DMS53 (cell line): ENCODE results near the gene CRKL.

Experiments
- DNase-seq: peaks from one replicate; lab custom pipeline; 2025; lab: John Stamatoyannopoulos, UW

Gene CRKL

DNA sequence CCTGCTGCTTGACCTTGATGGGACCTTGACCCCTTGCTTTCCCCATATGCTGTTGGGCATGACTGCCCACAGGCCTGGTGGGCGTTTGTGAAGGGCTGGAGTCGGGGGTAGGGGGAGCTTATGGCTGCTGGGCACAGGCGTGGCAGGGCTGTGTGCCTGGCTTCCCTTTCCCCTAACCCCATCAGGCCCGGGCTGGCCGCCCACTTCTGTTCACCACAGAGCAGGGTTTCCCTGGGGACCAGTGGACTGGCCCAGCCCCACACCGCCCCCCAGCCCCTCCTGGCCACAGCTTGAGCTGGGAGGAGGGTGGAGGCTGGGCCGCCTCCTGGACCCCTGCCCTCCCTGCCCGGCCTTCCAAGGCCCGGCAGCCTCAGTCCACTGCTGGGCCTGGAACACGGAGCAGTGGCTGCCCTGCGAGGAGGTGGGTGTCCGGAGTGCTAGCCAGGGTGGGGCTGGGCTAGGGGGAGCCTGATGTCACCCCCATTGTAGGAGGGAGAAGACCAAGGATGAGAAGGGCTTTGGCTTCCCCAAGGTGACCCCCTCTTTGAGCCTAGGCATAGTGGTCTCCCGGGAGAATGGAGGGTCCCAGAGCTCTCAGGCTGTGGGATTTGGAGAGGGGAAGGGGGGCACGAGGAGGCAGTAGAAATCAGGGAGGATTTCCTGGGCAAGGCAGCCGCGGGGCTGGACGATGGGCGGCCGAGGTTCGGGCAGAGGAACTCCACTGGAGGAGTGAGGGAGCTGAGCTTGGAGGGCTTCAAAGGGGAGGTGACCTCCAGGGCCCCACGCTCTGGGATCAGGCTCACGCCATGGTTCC, 49.9 kb downstream of the CRKL start, which contains the start of gene AIFM3:
Gene AIFM3, plus strand, starts transcription at position 373 of the 814 bp plus-strand sequence. CDS start 690 bp downstream, outside the sequence.
- DNase-seq = no peak

DNA sequence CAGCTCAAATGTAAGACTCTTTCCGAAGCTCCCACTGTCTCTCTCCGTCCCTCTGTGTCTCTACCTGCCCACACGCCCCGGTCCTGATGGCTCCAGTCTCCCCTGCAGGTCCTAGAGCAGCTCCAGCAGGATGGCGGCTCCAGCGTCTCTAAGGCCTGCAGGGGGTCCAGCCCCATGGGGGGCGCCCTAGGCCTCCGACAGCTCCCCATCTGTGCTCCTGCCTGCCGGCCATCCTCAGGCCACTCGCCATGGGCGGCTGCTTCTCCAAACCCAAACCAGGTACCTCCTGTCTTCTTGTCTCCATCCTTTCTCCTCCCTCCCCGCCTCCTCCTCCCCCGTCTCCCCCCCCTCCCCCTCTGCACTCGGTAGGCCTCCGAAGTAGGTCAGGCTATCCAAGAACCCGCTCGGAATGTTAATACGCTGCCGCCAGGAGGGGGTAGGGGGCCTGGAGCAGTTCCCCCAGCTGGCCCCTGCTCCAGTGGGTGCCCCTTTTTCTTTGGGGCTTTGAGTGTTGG, 50.5 kb downstream of the CRKL start:
- DNase-seq = no peak

DNA sequence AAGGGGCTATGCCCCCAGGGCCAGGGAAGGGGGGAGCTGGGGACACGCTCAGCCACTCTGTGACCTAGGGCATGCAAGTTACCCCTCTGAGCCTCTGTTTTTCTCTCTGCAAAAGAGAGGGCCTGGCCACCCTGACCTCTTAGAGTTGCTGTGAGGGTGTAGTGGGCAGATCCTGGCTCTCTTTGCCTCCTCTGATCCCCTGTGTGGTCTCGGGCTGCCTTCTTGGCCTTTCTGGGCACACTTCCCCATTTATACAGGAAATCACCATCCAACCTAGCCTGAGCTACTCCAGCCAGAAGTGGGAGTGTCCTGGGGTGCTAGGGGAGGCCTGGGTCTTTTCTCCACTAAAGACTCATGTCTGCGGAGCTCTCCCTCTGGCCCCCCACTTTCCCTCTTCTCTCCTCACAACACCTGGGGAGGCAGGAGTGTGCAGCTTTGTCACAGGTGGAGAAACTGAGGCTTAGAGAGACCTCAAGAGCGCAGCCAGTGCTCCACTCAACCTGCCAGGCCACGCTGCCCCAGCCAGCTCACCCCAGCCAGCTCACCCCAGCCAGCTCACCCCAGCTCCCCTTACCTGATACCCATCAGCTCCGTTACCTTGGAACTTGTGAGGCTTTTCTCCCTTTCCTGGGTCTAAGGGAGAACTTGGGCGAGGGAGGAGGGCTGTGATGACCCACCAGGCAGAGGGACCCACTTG, 51.2 kb downstream of the CRKL start:
- DNase-seq = no peak

DNA sequence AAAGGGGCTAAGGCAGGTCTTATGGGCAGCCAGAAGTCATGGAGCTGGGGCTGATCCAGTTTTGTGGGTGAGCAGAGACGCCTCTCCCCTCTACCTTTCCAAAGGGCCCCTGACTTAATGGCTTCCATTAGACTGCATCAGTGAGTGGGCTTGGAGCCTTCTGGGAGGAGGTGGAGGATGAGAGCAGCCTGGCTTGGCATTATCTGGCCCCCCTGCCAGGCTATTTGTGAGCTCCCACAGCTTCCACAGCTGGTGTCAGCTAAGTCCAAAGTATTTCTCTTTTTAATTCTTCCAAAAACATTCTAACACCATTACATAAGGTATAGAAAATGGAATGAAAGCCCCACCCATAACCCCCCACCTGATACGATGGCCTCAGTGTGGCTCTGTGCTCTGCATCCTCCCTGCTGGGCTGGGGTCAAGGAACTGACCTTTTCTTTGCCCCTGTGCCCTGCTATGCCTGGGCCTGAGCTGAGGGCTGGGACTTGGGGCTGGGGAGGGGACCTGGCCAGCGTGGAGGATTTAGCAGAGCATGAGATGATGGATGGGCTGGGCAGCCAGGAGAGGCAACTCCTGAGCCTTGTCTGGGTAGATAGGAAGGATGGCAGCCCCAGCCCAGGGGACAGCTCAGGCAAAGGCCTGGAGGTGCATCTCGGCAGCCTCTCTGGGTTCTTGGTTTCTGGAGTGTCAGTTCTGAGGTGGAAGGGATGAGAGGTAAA, 53.9 kb downstream of the CRKL start:
- no peak for DNase-seq

DNA sequence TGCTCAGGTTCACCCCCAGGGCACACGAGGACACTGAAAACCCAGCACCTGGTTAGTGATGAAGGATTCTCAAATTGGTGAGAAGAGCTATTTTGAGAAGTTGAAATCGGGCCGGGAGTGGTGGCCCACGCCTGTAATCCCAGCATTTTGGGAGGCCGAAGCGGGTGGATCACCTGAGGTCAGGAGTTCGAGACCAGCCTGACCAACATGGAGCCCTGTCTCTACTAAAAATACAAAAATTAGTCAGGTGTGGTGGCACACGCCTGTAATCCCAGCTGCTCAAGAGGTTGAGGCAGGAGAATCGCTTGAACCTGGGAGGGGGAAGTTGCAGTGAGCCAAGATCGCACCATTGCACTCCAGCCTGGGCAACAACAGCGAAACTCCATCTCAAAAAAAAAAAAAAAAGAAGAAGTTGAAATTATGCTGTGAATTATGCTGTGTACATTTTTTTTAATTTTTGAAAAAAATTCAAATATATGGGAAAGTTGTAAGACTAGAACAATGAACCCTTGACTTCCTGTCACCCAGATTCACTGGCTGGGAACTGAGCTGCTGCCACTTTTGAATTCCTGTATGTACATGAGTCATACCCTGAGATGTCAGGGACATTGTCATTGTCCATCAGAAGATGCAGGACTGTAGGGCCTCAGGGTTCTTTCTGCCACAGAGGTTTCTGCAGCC, 54.9 kb downstream of the CRKL start:
- DNase-seq = peak; percentile 32

DNA sequence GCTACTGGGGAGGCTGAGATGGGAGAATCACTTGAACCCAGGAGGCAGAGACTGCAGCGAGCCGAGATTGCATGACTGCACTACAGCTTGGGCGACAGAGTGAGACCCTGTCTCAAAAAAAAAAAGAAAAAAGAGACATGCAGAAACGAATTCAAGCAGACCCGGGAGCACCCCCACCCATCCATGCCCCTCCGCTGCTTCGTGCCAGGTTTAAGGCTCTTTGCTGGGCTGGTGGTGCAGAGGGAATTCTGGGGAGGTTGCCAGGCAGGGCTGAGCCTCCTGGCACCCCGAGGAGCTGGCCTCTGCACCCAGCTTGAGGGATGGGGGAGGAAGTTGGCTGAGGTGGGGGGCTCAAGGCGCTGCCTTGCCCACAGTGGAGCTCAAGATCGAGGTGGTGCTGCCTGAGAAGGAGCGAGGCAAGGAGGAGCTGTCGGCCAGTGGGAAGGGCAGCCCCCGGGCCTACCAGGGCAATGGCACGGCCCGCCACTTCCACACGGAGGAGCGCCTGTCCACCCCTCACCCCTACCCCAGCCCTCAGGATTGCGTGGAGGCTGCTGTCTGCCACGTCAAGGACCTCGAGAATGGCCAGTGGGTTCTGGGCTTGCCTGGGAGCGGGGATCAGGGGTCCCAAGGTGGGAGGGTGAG, 55.8 kb downstream of the CRKL start:
- no peak for DNase-seq

DNA sequence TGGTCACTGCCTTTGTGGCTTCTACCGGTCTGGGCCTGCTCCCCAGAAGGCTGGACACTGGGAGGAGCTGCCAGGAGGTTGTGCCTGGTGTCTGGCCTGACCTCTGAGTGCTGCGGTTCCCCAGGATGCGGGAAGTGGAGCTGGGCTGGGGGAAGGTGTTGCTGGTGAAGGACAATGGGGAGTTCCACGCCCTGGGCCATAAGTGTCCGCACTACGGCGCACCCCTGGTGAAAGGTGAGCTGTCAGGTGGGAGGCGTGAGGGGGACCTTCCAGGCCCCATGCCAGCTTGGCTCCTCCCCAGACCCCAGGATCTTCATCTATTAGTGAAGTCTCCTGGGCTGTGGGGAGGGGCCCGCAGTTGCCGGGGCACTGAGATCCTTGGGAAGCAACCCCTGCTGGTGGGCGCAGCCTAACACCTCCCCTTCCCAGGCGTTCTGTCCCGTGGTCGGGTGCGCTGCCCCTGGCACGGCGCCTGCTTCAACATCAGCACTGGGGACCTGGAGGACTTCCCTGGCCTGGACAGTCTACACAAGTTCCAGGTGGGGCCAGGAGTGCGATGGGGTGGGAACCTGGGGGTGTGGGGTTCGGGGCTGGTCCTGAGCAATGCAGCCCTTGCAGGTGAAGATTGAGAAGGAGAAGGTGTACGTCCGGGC, 56.6 kb downstream of the CRKL start:
- no peak for DNase-seq

DNA sequence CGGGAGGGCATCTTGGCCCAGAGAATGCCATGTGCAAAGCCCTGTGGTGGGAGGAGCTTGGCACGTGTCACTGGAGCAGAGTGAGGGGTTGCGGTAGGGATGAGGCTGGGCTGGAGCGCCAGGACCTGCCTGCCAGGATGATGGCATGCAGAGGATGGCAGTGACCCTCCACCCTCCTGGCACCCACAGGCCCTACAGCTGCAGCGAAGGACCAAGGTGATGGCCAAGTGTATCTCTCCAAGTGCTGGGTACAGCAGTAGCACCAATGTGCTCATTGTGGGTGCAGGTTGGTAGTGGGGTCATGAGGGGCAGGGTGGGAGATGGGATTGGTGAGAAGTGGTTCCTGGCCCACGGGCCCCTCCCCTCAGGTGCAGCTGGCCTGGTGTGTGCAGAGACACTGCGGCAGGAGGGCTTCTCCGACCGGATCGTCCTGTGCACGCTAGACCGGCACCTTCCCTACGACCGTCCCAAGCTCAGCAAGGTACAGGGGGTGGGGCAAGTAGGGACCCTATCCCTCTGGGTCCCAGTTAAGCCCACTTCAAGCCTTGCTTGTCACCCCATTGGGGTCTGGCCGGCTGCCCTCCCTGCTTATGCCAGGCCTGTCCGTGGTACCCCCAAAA, 57.2 kb downstream of the CRKL start:
- no peak for DNase-seq

DNA sequence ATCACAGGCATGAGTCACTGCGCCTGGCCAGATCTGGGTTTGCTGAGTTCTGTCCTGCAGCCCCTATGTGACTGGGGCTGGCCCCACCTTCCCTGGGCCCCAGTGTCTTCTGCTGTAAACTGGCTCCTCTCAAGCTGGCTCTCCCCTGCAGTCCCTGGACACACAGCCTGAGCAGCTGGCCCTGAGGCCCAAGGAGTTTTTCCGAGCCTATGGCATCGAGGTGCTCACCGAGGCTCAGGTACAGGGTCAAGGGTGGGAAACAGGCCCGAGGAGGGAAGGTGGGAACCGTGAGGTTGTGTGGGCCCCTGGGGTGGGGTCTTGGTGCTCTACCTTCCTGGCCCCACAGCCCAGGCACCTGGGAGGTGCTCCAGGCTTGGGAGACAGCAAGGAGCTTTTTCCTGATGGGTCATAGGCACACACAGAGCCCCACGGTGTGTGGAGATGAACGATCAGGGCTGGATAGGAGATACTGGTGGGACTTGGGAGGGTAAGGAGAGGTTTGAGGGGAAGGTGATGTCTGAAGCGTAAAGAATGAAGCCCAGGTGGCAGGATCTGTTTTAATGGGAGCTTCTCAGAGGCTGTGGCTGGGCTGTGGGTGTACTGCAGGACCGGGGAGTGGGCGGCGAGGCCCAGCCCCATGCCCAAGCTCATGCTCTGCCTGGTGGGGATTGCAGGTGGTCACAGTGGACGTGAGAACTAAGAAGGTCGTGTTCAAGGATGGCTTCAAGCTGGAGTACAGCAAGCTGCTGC, 58.5 kb downstream of the CRKL start:
- no peak for DNase-seq

DNA sequence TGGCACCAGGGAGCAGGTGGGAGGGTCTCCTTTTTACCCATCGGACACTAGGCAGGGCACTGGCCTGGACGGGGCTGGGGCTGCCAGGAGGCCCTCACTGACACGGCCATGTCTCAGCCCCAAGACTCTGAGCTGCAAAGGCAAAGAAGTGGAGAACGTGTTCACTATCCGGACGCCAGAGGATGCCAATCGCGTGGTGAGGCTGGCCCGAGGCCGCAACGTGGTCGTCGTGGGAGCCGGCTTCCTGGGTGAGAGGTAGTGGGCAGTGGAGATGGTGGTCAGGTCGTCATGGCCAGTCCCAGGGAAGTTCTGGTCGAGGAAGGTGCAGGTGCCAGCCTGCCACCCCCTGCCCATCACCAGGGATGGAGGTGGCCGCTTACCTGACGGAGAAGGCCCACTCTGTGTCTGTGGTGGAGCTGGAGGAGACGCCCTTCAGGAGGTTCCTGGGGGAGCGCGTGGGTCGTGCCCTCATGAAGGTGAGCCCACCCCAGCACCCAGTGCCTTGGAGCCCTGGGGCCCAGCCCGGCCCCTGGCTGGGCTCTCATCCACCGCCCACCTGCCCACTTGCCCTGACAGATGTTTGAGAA, 59.2 kb downstream of the CRKL start:
- DNase-seq = no peak

DNA sequence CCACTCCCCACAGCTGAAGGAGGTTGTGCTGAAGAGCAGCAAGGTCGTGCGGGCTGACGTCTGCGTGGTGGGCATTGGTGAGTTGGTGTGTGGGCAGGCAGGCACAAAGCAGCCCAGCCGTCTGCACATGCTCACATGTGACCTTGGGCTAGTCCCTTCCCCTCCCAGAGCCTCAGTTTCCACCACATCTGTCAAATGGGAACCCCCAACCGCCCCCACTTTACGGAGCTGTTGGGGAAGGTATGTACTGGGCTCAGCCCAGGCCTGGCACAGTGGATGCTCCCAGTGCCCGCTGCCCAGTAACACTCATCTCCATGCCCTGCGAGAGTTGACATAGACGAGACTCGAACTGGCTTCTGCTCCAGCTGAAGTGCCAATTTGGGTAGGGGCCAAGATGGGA, 59.8 kb downstream of the CRKL start:
- DNase-seq = no peak

DNA sequence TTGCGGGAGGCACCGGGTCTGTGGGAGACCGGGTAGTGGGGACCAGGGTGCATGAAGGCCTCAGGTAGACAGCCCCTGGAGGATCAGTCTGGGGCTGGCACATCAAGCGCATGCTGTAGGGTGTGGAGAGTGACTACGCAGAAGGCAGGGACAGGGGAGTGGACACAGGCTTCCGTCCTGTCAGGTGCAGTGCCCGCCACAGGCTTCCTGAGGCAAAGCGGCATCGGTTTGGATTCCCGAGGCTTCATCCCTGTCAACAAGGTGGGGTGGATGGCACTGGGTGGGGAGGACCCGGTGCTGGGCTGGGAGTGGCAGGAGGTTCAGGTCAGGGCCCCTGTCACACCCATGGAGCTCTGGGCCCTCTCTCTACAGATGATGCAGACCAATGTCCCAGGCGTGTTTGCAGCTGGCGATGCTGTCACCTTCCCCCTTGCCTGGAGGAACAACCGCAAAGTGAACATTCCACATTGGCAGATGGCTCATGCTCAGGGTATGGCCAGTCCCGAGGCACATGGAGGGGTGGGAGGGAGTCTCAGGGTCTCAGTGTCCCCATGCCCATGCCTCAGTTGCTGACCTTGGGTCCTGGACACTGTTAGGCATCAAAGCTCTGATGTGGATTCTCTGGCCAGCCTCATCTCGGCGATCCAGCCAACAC, 60.4 kb downstream of the CRKL start:
- no peak for DNase-seq

DNA sequence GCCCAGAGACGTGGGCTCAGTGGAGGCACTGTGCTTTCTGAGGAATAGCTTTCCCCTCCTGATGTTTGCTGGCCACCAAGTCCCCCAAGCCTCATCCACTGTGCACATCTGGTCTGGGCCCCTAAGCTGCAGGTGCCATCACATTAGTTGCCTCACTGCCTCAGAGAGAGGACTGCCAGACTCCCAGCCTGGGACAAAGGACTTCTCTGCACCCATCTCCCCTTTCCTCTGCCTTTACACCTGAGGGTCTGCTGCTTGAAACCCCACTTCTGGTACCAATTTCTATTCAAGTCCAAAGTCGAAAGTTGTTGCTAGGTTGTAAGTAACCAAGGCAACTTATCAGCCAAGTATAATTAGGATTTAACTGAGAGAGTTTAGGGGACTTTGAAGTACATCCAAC, 61.2 kb downstream of the CRKL start:
- no peak for DNase-seq

DNA sequence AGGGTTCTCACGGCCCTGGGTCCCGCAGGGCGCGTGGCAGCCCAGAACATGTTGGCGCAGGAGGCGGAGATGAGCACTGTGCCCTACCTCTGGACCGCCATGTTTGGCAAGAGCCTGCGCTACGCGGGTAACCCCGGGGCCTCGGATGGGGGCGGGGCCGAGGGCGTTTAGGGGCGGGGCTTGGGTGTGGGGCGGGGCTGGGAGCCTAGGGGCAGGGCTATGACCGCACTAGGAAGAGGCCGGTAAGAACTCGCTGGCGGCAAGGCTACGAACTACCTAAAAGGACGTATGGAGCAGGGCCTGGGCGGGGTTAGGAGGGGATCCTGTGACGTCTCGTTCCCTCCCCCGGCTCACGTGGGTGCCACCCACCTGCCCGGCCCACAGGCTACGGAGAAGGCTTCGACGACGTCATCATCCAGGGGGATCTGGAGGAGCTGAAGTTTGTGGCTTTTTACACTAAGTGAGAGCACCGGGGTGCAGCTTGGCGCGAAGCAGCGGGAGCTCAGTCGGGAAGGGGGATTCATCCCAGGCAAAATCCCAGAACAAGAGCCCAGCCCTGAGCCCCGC, 62.1 kb downstream of the CRKL start:
- no peak for DNase-seq

DNA sequence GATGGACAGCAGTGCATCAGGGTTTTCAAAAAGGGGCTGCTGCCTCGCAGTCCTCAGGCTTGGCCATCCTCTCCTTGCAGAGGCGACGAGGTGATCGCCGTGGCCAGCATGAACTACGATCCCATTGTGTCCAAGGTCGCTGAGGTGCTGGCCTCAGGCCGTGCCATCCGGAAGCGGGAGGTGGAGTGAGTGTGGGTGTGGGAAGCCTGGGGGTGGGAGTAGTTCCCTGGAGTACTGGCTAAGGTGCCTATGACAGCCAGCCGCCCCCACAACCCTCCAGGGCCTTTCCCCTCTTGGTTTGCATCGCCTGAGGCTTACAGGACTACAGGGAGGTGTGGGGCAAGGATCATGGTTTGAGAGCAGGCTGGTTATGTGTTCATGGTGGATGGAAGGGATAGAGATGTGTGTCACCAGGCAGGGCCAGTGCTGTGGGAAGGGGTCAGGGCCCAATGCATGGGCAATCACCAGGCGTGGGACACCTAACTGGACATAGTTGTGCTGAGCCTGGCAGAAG, 62.8 kb downstream of the CRKL start:
- DNase-seq = no peak

DNA sequence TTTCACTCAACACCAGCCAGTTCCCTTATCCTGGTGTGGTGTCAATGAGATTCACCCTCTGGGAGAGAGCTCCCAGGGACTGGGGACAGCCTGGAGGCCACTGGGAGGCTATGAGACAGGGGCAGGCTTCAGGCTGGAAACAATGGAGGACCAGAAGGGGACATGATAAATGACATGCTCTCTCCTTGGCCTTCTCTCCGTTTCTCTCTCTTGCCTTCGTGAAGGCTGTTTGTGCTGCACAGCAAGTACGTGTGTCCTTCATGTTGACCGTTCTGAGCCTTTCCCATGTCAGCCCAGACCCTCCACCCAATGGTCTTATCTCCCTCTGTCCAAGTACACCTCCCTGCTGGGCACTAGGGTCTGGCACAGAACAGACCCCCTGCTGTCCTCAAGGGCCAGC, 63.3 kb downstream of the CRKL start:
- no peak for DNase-seq

DNA sequence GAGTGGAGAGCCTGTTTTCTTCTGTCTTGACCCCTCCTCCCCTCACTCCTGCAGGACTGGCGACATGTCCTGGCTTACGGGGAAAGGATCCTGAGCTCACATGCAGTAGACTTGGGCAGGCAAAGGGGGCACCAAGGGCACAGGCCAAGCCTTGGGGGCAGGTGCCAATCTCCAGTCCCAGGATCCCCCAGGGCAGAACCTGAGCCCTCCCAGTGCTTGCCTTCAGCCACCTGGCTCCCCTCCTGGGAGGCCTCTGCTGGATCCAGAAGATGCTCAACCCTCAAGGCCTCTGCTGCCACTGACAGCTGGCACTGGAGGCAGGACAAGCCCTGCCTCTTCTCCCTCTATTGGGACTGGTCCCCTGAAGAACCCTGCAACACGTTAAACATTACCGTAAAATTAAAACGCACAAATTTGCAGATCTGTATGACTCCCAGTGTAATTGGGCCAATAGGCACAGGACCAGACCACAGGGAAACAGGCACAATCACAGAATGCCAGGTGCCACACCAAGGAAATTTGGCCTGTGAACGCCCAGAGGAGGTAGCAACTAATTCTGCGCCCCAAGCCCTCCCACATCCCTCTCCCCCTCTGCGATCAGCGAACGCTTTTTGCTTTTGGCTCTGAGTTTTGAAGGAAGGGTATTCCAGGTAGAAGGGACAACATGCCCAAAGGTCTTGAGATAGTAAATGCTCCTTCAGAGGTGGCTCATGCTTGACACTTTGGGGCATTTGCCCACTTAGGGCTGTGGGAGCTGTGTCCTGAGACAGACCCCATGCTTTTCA, 63.9 kb downstream of the CRKL start:
- no peak for DNase-seq
